A204.1 (cell line): ENCODE data around the gene SLC34A3.

Experiments used
- FAIRE-seq: peaks from 2 replicates; lab custom pipeline; 2012; peaks lifted over from hg19 to GRCh38; lab: Jason Lieb, UNC

SLC34A3 gene

GRCh38 chr9:137277329-137278041 lies 46.8 kb downstream of the SLC34A3 start, which contains the start of gene TOR4A:
Gene TOR4A, plus strand, starts transcription at chr9:137277726. Its CDS starts 964 bp downstream, at chr9:137278690.
- no peak for FAIRE-seq

DNA sequence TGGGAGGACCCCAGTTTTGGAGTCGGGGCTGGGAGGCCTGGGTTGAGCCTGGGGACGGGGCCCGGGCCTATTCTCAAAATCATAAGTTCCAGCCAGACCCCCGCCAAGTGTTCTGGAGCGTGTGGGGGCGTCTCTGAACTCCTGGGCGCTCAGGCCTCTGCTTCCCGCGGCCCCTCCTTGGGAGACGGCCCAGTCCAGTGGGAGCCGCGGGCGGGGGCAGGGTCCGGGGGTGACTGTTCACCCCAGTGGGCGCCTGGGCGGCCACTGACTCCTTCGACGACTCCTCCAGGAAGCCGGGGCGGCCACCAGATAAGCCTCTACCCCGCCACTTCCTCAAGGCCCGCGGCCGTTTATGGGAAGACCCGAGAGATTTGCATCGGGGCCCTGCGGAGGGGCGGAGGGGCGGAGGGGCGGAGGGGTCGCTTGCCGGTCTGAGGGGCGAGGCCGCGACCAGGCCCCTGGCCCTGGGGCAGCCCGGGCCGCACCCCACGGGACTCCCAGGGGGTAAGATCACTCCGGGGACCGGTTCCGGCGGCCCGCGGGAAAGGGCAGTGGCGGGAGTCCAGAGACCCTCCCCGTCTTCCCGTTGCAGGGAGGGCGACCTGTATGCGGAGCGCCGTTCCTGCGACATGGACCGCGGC lies 47.5 kb downstream of the SLC34A3 start:
- no peak for FAIRE-seq

- no peak for FAIRE-seq
These were observed 48.3 kb downstream of the SLC34A3 start for GRCh38 chr9:137278721-137279711.

DNA sequence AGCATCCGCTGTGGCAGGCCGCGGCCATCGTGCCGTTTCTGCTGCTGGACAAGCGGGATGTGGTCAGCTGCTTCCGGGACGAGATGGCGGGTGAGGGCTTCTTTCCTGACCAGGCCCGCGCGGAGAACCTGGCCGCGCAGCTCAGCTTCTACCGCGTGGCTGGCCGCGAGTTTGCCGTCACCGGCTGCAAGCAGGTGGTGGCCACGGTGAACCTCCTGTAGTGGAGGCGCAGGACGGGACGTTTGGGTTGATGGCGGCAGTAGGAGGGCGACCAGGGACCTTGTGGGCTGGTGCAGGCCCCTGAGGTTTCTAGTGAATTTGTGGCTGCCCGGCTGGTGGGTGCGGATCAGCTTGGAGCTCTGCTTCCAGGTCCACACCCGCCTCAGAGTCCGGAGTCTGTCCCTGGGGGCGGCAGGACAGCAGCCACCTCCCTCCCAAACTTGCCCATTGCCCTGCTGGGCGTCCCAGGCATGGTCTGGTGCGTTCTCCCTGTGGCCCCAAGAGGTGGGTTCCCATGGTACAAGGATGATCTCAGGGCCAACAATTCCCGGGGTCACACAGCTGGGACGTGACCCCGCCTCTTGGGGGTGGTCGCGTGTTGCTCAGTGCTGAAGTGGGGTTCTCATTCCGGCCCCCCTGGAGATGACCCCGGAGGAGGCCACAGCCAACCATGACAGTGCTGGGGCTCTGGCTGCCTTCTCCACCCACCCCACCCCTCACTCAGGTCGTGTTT lies 49.2 kb downstream of the SLC34A3 start:
- no peak for FAIRE-seq

DNA sequence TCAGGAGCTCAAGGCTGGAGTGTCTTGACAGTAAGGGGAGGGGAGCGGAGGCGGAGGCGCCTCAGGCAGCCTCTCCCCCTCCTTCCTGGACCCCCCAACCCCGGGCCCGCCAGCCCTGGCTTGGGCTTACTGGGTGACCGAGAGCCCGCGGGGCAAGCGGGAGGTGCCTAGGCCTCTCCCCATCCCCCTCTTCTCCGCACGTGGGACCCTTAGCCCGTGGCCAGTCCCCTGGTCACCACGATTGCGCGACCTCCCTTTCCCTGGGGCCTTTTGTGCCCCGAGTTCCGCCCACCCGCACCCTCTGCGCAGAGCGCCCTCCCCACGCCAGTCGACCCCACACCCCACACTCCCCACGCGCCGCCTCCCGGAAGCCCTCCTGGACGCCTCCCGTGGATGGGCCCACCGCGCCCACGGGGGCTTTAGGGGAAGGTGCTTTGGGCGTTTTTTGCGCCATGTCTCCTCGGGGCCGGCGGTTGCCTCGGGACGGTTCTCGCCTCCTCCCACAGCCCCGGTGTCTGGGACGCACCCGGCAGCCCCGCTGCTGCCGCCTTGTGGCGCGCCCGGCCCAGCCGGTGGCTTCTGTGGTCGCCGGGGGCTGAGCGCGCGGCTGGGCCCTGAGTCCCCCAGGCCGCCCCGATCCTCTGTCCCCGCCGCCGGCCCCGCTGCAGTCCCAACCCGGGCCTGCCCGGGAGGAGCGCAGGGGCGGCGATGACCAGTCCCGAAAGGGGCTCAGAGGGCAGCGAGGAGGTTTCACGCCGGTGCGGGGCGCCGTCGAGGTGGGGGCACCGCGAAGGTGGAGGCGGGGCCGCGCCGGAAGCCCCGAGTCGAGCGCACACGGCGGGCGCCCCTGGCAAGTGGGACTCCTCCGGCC lies 50.0 kb downstream of the SLC34A3 start:
- no peak for FAIRE-seq

DNA sequence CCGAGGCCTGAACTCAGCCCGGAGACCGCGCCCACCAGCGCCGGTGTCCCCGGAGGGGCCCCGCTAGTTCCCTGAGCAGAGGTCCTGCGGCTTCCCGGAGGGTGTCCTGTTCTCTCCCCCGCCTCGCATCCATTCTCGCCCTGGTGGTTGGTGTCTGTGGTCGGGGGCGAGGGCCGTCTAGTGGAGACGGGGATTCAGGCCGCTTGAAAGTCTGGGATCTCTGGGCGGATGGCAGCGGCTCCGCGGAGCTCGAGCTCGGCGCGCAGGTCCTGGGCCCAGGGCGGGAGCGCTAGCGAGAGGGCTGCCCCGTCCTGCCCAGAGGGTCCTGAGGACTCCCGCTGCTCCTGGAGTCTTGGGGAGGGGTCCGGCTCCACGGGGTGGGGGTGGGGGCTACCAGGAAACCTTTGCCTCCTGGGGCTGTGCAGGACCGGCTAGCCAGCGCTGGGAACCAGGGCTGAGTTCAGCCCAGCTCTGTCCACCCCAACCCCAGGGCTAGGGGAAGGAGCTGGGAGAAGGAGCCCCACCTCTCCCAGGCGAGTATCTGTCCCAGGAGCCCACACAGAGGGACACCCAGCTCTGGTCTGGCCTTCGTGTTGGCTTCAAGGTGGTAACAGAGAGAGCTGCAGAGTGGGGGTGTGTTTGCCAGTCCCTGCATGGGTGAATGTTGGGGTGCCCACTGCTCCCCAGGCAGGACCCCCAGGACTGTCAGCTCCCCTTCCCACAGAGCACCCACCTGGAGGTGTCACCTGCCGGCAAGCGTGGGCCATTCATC lies 50.8 kb downstream of the SLC34A3 start:
- FAIRE-seq: no peak
